ENCODE results near the gene MYH3. TPM values are rescaled to one million over a fixed set of nuclear protein-coding genes. Genes with fewer than 3 reads are reported as not detected.

The MYH3 gene
- total and polyA plus RNA-seq, 10 of the 15 experiments (the other 5 are each of a cell fraction or from before 2014, with no cell fraction given) = 0.14 to 1.4 (median 0.71) TPM

GRCh38 chr17:10616502-10617119 lies 40.5 kb downstream of the MYH3 start:
- in situ Hi-C loops (cut with MboI) (loop anchor here (5.0 kb wide), 2 partner anchors 289 to 694 kb away; no protein-coding TSS in a partner anchor), intact Hi-C loops (cut with micrococcal nuclease; ENCODE audit: unreplicated experiment) (loop anchor here (5.0 kb wide), 1 partner anchor 649 kb away; no protein-coding TSS in a partner anchor)
- Histone ChIP-seq H3K4me2 (ENCODE audit: control insufficient read depth, insufficient read depth) (no peak overlapping the region), H3K36me3 (ENCODE audit: control insufficient read depth in 2 of 2, insufficient read depth in 2 of 2, low read length in 1 of 2) (no peaks in the 10 kb centered on the region), H4K20me1 (ENCODE audit: control insufficient read depth, insufficient read depth) (no peaks in the 10 kb centered on the region), H3K27ac (ENCODE audit: control insufficient read depth, insufficient read depth) (no peak overlapping the region), H3K9me3 (replicated peaks; ENCODE audit: control insufficient read depth, insufficient read depth, low read length) (no peaks in the 10 kb centered on the region), H3K4me3 (no peak overlapping the region), H3K79me2 (ENCODE audit: control insufficient read depth, insufficient read depth, low read length) (no peaks in the 10 kb centered on the region), H3K27me3 (replicated peaks in 1 of 2; ENCODE audit: control insufficient read depth in 2 of 2, insufficient read depth in 2 of 2, low read length in 1 of 2) (no peaks in the 10 kb centered on the region), H3K4me1 (ENCODE audit: control insufficient read depth, insufficient read depth, low read length) (no peaks in the 10 kb centered on the region), H3K9ac (ENCODE audit: control insufficient read depth, insufficient read depth, low read length) (no peak overlapping the region), H2AFZ (ENCODE audit: control insufficient read depth, low read depth, low read length) (no peak overlapping the region)
- no TSS peak for BruUV-seq (replicated peaks)
- ChIA-PET SMC1A (ENCODE audit: uncharacterized antibody, unreplicated experiment) (interaction anchor here (0.7 to 1.8 kb wide), 6 partner anchors 15 to 320 kb away, joined by 3 to 7 read pairs (median 4); no protein-coding TSS in a partner anchor), POLR2A (no interaction called here), CTCF (interaction anchor here (0.7 to 10.0 kb wide), 36 partner anchors 8 to 691 kb away, joined by 3 to 138 read pairs (median 4); no protein-coding TSS in a partner anchor), RAD21 (ENCODE audit: unreplicated experiment) (interaction anchor here (0.6 to 4.7 kb wide), 5 partner anchors 11 to 694 kb away, joined by 3 to 46 read pairs (median 5); no protein-coding TSS in a partner anchor)
- ATAC-seq (peak; percentile 73), DNase-seq (ENCODE audit: low read depth, low spot score) (no peak), FAIRE-seq (peak; percentile 93)
- TF ChIP-seq CTCF (IDR thresholded peaks at IDR 0.05 in 2 of 3, conservative IDR thresholded peaks at IDR 0.05 in 1 of 3; ENCODE audit: control insufficient read depth in 2 of 3, extremely low read depth in 1 of 3, insufficient read depth in 1 of 3, low read depth in 3 of 3, low read length in 3 of 3) (peak; percentile 90 to 99 (median 99)), RAD21 (IDR thresholded peaks at IDR 0.05; ENCODE audit: insufficient read depth, low read depth, low read length) (peak; percentile 53), SMC3 (IDR thresholded peaks at IDR 0.05; ENCODE audit: borderline replicate concordance, low read length) (peak; percentile 30; the same call in 1 of the 2 replicates), SKIL (IDR thresholded peaks at IDR 0.05; ENCODE audit: low read depth, poor library complexity, severe bottlenecking) (no peak), RFX5 (IDR thresholded peaks at IDR 0.05; ENCODE audit: low read depth, low read length) (no peak), NRF1 (conservative IDR thresholded peaks at IDR 0.05; ENCODE audit: low read depth, low read length) (no peak), RELA (IDR thresholded peaks at IDR 0.05; ENCODE audit: borderline replicate concordance, partially characterized antibody) (no peak), PML (IDR thresholded peaks at IDR 0.05; ENCODE audit: low read length) (no peak)
- 13% methylated on average over 9 of the region's 9 CpGs for WGBS (ENCODE audit: insufficient coverage, insufficient replicate concordance, low lambda C conversion rate, missing lambda C conversion rate)

All from GM12878 (cell line).